Fibroblast of lung (primary cell): ENCODE data around the gene CHEK1.

Source experiments
- CTCF ChIP-seq, 2 donors: IDR thresholded peaks in 1 of 2; conservative IDR thresholded peaks in 1 of 2; 1 replicate in 1 of 2; 2 replicates in 1 of 2; pipeline ENCODE4 v1.5.1; 2011 to 2012; ENCODE audit warnings: low read length in 2 of 2, control low read depth in 1 of 2, inconsistent platforms in 1 of 2, low read depth in 1 of 2, mild to moderate bottlenecking in 1 of 2
- EZH2 ChIP-seq: IDR thresholded peaks from 2 replicates; pipeline ENCODE4 v1.5.1; 2012; ENCODE audit warnings: low read length, control low read depth, mild to moderate bottlenecking; ENCODE audit errors: missing control alignments

GRCh38 chr11:125679397-125679796 is 54.4 kb downstream of the CHEK1 start:
- no peak for TF ChIP-seq EZH2
- TF ChIP-seq CTCF (conservative IDR thresholded peaks at IDR 0.05 in 1 of 2, IDR thresholded peaks at IDR 0.05 in 1 of 2; ENCODE audit: low read depth in 1 of 2, low read length in 2 of 2), result peak in 1 of 2 donors; percentile 24
